Measurements from ENCODE around the gene PPM1L. TPM values are rescaled to one million over a fixed set of nuclear protein-coding genes. Genes with fewer than 3 reads are reported as not detected.

PPM1L gene
- total RNA-seq, 1 donor from 2014 or later: 30.1 TPM

DNA sequence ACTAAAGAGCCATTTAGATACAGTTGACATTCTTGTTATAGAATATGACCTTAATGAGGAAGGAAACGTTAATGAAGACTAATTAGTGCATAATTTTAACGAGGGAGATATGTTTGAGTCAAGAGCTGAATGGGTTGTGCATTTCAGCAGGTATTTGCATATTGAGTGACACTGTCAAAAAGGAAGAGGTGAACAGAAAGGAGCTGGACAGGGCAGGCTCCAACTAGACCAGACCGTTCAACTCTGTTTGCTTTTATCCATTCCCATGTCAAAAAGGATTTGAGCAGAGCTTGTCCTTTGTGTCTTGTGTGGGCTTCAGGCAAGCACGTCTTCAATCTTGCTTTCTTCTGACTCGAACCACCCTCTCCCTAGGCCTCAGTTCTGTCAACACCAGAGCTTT, 308.4 kb downstream of the PPM1L start:
- peaks cover 2% of the 10 kb centered on the region for H3K36me3 Mint-ChIP-seq (ENCODE audit: insufficient read depth)
- no peak overlapping the region for H3K4me3 Mint-ChIP-seq (ENCODE audit: low read depth)
- no peaks in the 10 kb centered on the region for H3K27me3 Mint-ChIP-seq
- H3K4me1 Mint-ChIP-seq (ENCODE audit: low read depth): no peaks in the 10 kb centered on the region
- TF ChIP-seq, protein P1, sequence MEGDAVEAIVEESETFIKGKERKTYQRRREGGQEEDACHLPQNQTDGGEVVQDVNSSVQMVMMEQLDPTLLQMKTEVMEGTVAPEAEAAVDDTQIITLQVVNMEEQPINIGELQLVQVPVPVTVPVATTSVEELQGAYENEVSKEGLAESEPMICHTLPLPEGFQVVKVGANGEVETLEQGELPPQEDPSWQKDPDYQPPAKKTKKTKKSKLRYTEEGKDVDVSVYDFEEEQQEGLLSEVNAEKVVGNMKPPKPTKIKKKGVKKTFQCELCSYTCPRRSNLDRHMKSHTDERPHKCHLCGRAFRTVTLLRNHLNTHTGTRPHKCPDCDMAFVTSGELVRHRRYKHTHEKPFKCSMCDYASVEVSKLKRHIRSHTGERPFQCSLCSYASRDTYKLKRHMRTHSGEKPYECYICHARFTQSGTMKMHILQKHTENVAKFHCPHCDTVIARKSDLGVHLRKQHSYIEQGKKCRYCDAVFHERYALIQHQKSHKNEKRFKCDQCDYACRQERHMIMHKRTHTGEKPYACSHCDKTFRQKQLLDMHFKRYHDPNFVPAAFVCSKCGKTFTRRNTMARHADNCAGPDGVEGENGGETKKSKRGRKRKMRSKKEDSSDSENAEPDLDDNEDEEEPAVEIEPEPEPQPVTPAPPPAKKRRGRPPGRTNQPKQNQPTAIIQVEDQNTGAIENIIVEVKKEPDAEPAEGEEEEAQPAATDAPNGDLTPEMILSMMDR (IDR thresholded peaks at IDR 0.05; ENCODE audit: unreplicated experiment): no peak
- H3K27ac Mint-ChIP-seq: no peak overlapping the region
- no peak for DNase-seq (ENCODE audit: low spot score, unreplicated experiment)
- H3K9me3 Mint-ChIP-seq (ENCODE audit: low read depth): no peaks in the 10 kb centered on the region

DNA sequence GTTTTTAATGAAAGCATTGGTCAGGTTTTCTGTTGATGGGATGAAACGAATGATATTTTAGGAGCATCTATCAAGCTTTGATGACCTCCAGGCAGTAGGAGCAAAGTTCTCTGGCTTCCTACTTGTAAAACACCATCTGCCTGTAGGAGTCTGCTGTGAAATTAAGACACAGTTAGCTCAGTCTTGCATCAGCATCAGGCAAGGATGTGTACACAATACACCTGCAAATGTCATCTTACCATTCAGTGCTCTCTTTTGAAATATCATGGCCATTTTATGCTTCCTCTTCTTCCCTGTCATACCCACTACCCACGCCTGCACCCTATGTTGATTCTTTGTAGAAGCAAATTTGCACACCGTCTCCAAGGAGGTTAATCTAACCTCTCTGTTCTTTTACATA, 310.9 kb downstream of the PPM1L start:
- Mint-ChIP-seq H3K4me3 (ENCODE audit: low read depth) (no peak overlapping the region), H3K36me3 (ENCODE audit: insufficient read depth) (peaks cover 2% of the 10 kb centered on the region), H3K27me3 (no peaks in the 10 kb centered on the region), H3K27ac (no peak overlapping the region), H3K4me1 (ENCODE audit: low read depth) (no peaks in the 10 kb centered on the region), H3K9me3 (ENCODE audit: low read depth) (no peaks in the 10 kb centered on the region)
- no peak for DNase-seq (ENCODE audit: low spot score, unreplicated experiment)
- TF ChIP-seq, protein P1 (IDR thresholded peaks at IDR 0.05; ENCODE audit: unreplicated experiment): no peak

DNA sequence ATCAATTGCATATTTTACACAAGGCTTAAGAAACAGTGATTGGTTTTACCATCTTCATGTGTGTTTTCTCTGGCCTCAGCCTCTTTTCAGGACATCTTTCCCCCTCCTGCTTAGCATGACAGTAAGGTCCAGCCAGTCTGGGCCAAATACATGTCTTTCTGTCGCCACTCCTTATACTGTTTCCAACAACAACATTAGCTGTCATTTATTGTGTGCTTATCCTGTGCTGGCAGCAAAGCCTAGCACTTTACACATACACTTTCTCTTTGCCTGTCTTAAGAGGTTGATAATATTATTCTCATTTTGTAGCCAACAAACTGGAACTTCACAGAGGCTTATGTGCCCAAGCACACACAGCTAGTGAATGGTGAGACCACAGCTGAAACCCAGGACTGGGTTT, 311.3 kb downstream of the PPM1L start:
- H3K27ac Mint-ChIP-seq: no peak overlapping the region
- TF ChIP-seq, protein P1 (IDR thresholded peaks at IDR 0.05; ENCODE audit: unreplicated experiment): no peak
- no peaks in the 10 kb centered on the region for H3K4me1 Mint-ChIP-seq (ENCODE audit: low read depth)

DNA sequence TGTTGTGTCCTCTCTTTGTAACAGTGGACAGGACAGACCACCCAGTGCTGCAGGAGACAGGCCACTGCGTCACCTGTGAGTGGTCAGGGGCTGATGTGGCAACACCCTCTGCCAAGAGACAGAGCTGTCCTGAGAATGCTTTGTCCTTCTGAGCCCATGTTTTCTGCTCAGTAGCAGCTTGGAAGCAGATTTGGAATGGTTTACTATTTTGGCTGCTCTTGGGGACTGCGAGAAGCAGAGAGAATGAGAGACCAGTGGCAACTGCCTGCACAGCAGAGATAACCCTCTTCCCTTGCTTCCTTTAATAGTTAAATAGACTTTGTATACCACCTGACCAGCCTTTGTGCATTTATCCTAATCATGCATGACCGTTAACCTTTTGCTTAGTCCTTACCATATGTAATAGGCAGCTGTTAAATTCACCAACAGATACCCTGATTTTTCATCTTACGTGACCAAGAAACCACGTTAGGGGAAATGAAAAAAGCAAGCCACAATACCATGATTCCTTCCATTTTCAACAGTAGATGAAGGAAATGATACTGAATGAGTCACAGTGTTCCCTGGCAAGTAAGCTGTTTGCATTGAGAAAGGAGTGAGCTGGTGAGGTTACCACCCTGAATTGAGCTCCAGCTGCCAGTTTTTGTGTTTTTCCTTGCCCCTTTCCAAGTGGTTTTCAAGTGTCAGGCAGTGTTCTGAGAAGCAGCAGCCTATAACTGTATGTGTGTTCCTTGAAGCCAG, 313.6 kb downstream of the PPM1L start:
- H3K9me3 Mint-ChIP-seq (ENCODE audit: low read depth): no peaks in the 10 kb centered on the region
- H3K27ac Mint-ChIP-seq: no peak overlapping the region
- H3K4me3 Mint-ChIP-seq (ENCODE audit: low read depth): no peak overlapping the region

More for the DNA sequence above, 311.3 kb downstream of the PPM1L start:
- DNase-seq (ENCODE audit: low spot score, unreplicated experiment): no peak
- Mint-ChIP-seq H3K9me3 (ENCODE audit: low read depth) (no peaks in the 10 kb centered on the region), H3K4me3 (ENCODE audit: low read depth) (no peak overlapping the region), H3K36me3 (ENCODE audit: insufficient read depth) (peaks cover 2% of the 10 kb centered on the region), H3K27me3 (no peaks in the 10 kb centered on the region)

DNA sequence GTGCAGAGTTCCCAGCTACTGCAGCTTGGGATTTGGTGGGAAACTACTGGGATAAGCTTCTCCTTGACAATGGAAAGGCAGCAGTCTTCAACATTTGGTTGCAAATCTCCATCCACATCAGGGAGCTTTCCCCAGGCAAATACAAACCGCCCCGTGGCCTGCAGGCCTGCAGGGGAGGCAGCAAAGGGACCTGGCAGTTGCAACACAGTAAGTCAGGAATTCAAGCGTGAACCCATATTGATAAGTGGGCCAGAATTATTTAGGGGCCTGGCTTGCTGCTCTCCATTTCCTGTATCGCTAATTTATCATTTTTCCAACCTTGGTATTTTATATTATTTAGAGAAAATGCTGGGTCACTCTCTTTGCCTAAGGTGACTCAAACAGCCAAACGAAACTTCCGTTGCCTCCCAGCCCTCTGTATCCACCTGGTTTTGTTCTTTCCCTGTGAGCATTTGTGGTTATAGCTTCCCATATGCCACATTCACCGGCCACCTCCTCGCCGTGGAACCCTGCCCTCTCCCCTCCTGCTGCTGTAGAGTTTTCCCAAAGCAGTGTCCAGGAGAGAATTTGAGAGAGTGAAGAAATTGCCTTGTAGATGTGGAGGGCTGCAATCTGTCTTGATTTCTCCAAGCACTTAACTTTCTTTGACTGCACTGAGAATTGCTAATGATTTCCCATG, 314.4 kb downstream of the PPM1L start:
- H3K4me1 Mint-ChIP-seq (ENCODE audit: low read depth): no peaks in the 10 kb centered on the region
- H3K36me3 Mint-ChIP-seq (ENCODE audit: insufficient read depth): no peaks in the 10 kb centered on the region
- no peaks in the 10 kb centered on the region for H3K27me3 Mint-ChIP-seq
- no peak for DNase-seq (ENCODE audit: low spot score, unreplicated experiment)
- no peaks in the 10 kb centered on the region for H3K9me3 Mint-ChIP-seq (ENCODE audit: low read depth)
- H3K4me3 Mint-ChIP-seq (ENCODE audit: low read depth): no peak overlapping the region
- TF ChIP-seq, protein P1 (IDR thresholded peaks at IDR 0.05; ENCODE audit: unreplicated experiment): no peak
- no peak overlapping the region for H3K27ac Mint-ChIP-seq

More for the DNA sequence above, 313.6 kb downstream of the PPM1L start:
- H3K36me3 Mint-ChIP-seq (ENCODE audit: insufficient read depth): peaks cover 2% of the 10 kb centered on the region
- no peak for DNase-seq (ENCODE audit: low spot score, unreplicated experiment)
- TF ChIP-seq, protein P1 (IDR thresholded peaks at IDR 0.05; ENCODE audit: unreplicated experiment): no peak
- no peaks in the 10 kb centered on the region for H3K4me1 Mint-ChIP-seq (ENCODE audit: low read depth)
- H3K27me3 Mint-ChIP-seq: no peaks in the 10 kb centered on the region
